Keratinocyte (primary cell): ENCODE data around the gene B3GNT8. TPM values are rescaled to one million over a fixed set of nuclear protein-coding genes. Genes with fewer than 3 reads are reported as not detected.

ENCODE experiments used
- DNase-seq: peaks from one replicate; pipeline ENCODE4 v3.0.0-alpha.2; 2011; ENCODE audit warnings: low read depth, missing footprints, low spot score
- FAIRE-seq: peaks from 2 replicates; lab custom pipeline; 2011; peaks lifted over from hg19 to GRCh38; lab: Jason Lieb, UNC
- H2AFZ ChIP-seq: 2 replicates; pipeline ENCODE4 v1.6.0; 2012; ENCODE audit warnings: low read length, control low read depth, inconsistent platforms; ENCODE audit not compliant: control insufficient read depth
- H3K27ac ChIP-seq: 2 replicates; pipeline ENCODE4 v1.5.1; 2011; ENCODE audit warnings: low read length; ENCODE audit not compliant: control insufficient read depth, insufficient read depth
- H3K27me3 ChIP-seq: 3 replicates; pipeline ENCODE4 v1.6.0; 2011; ENCODE audit warnings: low read length; ENCODE audit not compliant: control insufficient read depth, insufficient read depth; ENCODE audit errors: extremely low read depth
- H3K36me3 ChIP-seq, 2 experiments: 2 replicates in 1 of 2; 3 replicates in 1 of 2; pipeline ENCODE4 v1.5.1; 2011; ENCODE audit warnings: low read length in 2 of 2, mild to moderate bottlenecking in 1 of 2; ENCODE audit not compliant: control insufficient read depth in 2 of 2, insufficient read depth in 2 of 2; ENCODE audit errors: extremely low read depth in 1 of 2
- H3K4me1 ChIP-seq: 3 replicates; pipeline ENCODE4 v1.5.1; 2011; ENCODE audit warnings: low read length; ENCODE audit not compliant: control insufficient read depth, insufficient read depth; ENCODE audit errors: extremely low read depth
- H3K4me2 ChIP-seq: 3 replicates; pipeline ENCODE4 v1.6.0; 2011; ENCODE audit warnings: low read depth, low read length; ENCODE audit not compliant: control insufficient read depth, insufficient read depth; ENCODE audit errors: extremely low read depth
- H3K4me3 ChIP-seq, 3 experiments: fragments of 200-600 bp in 1 of 3; sonication (generic) in 1 of 3; 2 replicates in 2 of 3; 3 replicates in 1 of 3; pipeline ENCODE4 v1.5.1; 2011 to 2016; ENCODE audit warnings: low read length in 3 of 3, mild to moderate bottlenecking in 3 of 3, control low read depth in 2 of 3, inconsistent platforms in 1 of 3, low read depth in 1 of 3, mixed read lengths in 1 of 3, mixed run types in 1 of 3, moderate library complexity in 1 of 3; ENCODE audit not compliant: control insufficient read depth in 2 of 3, insufficient read depth in 2 of 3; ENCODE audit errors: extremely low read depth in 1 of 3
- H3K79me2 ChIP-seq: 2 replicates; pipeline ENCODE4 v1.6.0; 2012; ENCODE audit warnings: low read length; ENCODE audit not compliant: control insufficient read depth, insufficient read depth
- H3K9ac ChIP-seq: 3 replicates; pipeline ENCODE4 v1.6.0; 2011; ENCODE audit warnings: low read length; ENCODE audit not compliant: control insufficient read depth, insufficient read depth; ENCODE audit errors: extremely low read depth
- H3K9me1 ChIP-seq: 3 replicates; pipeline ENCODE4 v1.6.0; 2011; ENCODE audit warnings: low read length; ENCODE audit not compliant: control insufficient read depth, insufficient read depth; ENCODE audit errors: extremely low read depth
- H3K9me3 ChIP-seq: 2 replicates; pipeline ENCODE4 v1.5.1; 2012; ENCODE audit warnings: low read depth, low read length; ENCODE audit not compliant: control insufficient read depth
- H4K20me1 ChIP-seq: 3 replicates; pipeline ENCODE4 v1.6.0; 2011; ENCODE audit warnings: low read length; ENCODE audit not compliant: control insufficient read depth, insufficient read depth; ENCODE audit errors: extremely low read depth
- CTCF ChIP-seq, 3 experiments: IDR thresholded peaks in 1 of 3; conservative IDR thresholded peaks in 1 of 3; optimal IDR thresholded peaks in 1 of 3; 2 replicates in 2 of 3; 3 replicates in 1 of 3; pipeline versions ENCODE3 to v1.5.1; 2011; ENCODE audit warnings: low read length in 3 of 3, mild to moderate bottlenecking in 3 of 3, moderate library complexity in 2 of 3, control low read depth in 1 of 3, inconsistent platforms in 1 of 3; ENCODE audit not compliant: insufficient read depth in 2 of 3; ENCODE audit errors: extremely low read depth in 1 of 3
- EZH2 ChIP-seq: IDR thresholded peaks from one replicate; pipeline ENCODE4 v1.6.1; 2012; ENCODE audit warnings: inconsistent platforms, mild to moderate bottlenecking, low read length, moderate library complexity
- dilution Hi-C: fragments of 300-500 bp; cut with MboI; formaldehyde crosslinking; loops from one replicate; pipeline ENCODE4 v1.7.0; 2020; ENCODE audit warnings: low sequenced_read_pairs; ENCODE audit not compliant: extremely low pct_ligation_motif_present
- polyA plus RNA-seq, 5 experiments: library from polyadenylated mRNA; depleted of rRNA in 3 of 5; stranded (reverse) in 3 of 5; stranded (forward) in 1 of 5; unstranded in 1 of 5; fragments of >200 nt; gene quantifications; 1 replicate in 1 of 5; 2 replicates in 3 of 5; 3 replicates in 1 of 5; pipeline versions ENCODE4 v1.2.1 to v1.2.3, GENCODE V29; 2011 to 2012; ENCODE audit warnings: missing spikeins in 2 of 5, low read depth in 1 of 5, low replicate concordance in 1 of 5

The B3GNT8 gene
- polyA plus RNA-seq, 1 donor (not counting 4 experiments of a cell fraction or from before 2014, with no cell fraction given): 0.97 TPM

GRCh38 chr19:41462497-41462896 lies 35.3 kb upstream of the B3GNT8 start:
- TF ChIP-seq CTCF (optimal IDR thresholded peaks at IDR 0.05 in 1 of 3, IDR thresholded peaks at IDR 0.05 in 1 of 3, conservative IDR thresholded peaks at IDR 0.05 in 1 of 3; ENCODE audit: extremely low read depth in 1 of 3, insufficient read depth in 2 of 3, low read length in 3 of 3): no peak
- TF ChIP-seq EZH2: no peak
- Histone ChIP-seq H3K27me3 (no peaks in the 10 kb centered on the region), H3K9me3 (no peaks in the 10 kb centered on the region), H3K4me2 (no peak overlapping the region), H2AFZ (no peak overlapping the region), H3K27ac (no peak overlapping the region), H3K36me3 (no peaks in the 10 kb centered on the region), H3K9me1 (no peaks in the 10 kb centered on the region), H3K9ac (no peak overlapping the region), H4K20me1 (no peaks in the 10 kb centered on the region), H3K79me2 (no peaks in the 10 kb centered on the region), H3K4me1 (no peaks in the 10 kb centered on the region), H3K4me3 (no peak overlapping the region)
- DNase-seq (no peak), FAIRE-seq (no peak)
- dilution Hi-C loops: no loop called here

GRCh38 chr19:41457241-41457640 lies 30.1 kb upstream of the B3GNT8 start:
- Histone ChIP-seq H3K4me1 (no peaks in the 10 kb centered on the region), H4K20me1 (no peaks in the 10 kb centered on the region), H3K4me2 (no peak overlapping the region), H3K36me3 (no peaks in the 10 kb centered on the region), H3K4me3 (no peak overlapping the region), H2AFZ (no peak overlapping the region), H3K27ac (no peak overlapping the region), H3K79me2 (no peaks in the 10 kb centered on the region), H3K9ac (no peak overlapping the region), H3K9me1 (no peaks in the 10 kb centered on the region), H3K27me3 (peaks cover 3% of the 10 kb centered on the region), H3K9me3 (no peaks in the 10 kb centered on the region)
- FAIRE-seq (no peak), DNase-seq (no peak)
- dilution Hi-C loops: no loop called here
- TF ChIP-seq CTCF (optimal IDR thresholded peaks at IDR 0.05 in 1 of 3, IDR thresholded peaks at IDR 0.05 in 1 of 3, conservative IDR thresholded peaks at IDR 0.05 in 1 of 3; ENCODE audit: extremely low read depth in 1 of 3, insufficient read depth in 2 of 3, low read length in 3 of 3) (no peak), EZH2 (no peak)
